ENCODE measurements around the gene GPATCH2. TPM values are rescaled to one million over a fixed set of nuclear protein-coding genes. Genes with fewer than 3 reads are reported as not detected.

The GPATCH2 gene
- total and polyA plus RNA-seq, 2 donors (not counting 1 experiment from before 2014, with no cell fraction given), result 4.7 to 14.7 TPM

DNA sequence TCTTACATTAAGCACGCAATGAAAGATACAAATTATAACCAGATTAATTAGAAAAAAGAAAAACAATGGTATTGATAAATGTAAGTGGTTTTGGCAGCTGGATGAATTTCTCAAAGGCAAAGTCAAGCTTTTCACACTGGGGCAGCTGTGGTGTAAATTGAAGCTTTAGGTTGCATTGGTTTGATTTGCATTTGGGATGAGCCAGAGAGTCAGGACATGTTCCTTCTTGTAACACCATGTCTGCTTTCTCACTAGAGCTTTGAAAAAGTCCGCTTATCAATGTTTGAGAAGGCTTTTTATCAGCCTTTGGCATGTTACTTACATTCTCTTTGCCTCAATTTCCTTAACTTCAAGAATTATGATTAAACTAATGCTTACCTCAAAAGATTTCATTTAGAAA, 173.9 kb downstream of the GPATCH2 start:
- DNase-seq (no peak), ATAC-seq (ENCODE audit: low read depth) (no peak)
- no peaks in the 10 kb centered on the region for H3K27me3 ChIP-seq (replicated peaks in 1 of 4; ENCODE audit: control extremely low read depth in 1 of 4, control insufficient read depth in 3 of 4, insufficient read depth in 4 of 4, low read length in 3 of 4)
- no CpG with 5 or more reads among the region's 2 CpGs for WGBS (ENCODE audit: insufficient coverage)
- TF ChIP-seq, protein P1, sequence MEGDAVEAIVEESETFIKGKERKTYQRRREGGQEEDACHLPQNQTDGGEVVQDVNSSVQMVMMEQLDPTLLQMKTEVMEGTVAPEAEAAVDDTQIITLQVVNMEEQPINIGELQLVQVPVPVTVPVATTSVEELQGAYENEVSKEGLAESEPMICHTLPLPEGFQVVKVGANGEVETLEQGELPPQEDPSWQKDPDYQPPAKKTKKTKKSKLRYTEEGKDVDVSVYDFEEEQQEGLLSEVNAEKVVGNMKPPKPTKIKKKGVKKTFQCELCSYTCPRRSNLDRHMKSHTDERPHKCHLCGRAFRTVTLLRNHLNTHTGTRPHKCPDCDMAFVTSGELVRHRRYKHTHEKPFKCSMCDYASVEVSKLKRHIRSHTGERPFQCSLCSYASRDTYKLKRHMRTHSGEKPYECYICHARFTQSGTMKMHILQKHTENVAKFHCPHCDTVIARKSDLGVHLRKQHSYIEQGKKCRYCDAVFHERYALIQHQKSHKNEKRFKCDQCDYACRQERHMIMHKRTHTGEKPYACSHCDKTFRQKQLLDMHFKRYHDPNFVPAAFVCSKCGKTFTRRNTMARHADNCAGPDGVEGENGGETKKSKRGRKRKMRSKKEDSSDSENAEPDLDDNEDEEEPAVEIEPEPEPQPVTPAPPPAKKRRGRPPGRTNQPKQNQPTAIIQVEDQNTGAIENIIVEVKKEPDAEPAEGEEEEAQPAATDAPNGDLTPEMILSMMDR (IDR thresholded peaks at IDR 0.05), result no peak
- TF ChIP-seq EZH2 (IDR thresholded peaks at IDR 0.05; ENCODE audit: borderline replicate concordance, insufficient read depth, low read depth, low read length, poor library complexity, severe bottlenecking), result no peak
- no peaks in the 10 kb centered on the region for H4K20me1 ChIP-seq (ENCODE audit: control insufficient read depth, insufficient read depth, low read length, poor library complexity, severe bottlenecking)
- H3K27me3 Mint-ChIP-seq, result no peaks in the 10 kb centered on the region
- H3K9me3 ChIP-seq (ENCODE audit: control extremely low read depth in 1 of 3, control insufficient read depth in 2 of 3, insufficient read depth in 1 of 3, low read length in 2 of 3), result no peaks in the 10 kb centered on the region
- intact Hi-C loops (cut with micrococcal nuclease), result no loop called here
- no peaks in the 10 kb centered on the region for H3K4me1 ChIP-seq (ENCODE audit: control insufficient read depth in 2 of 2, insufficient read depth in 2 of 2, low read length in 2 of 2)
- H3K79me2 ChIP-seq (ENCODE audit: control insufficient read depth, insufficient read depth, low read length), result no peaks in the 10 kb centered on the region
- H3K27ac ChIP-seq (ENCODE audit: low read length in 2 of 2), result no peak overlapping the region
- no peak overlapping the region for H3K9ac ChIP-seq (ENCODE audit: low read length)
- H3K27ac Mint-ChIP-seq, result no peak overlapping the region
- H3K36me3 ChIP-seq (replicated peaks in 1 of 2; ENCODE audit: control extremely low read depth in 1 of 2, control insufficient read depth in 1 of 2, extremely low read depth in 1 of 2, insufficient read depth in 2 of 2, low read length in 1 of 2), result peaks cover 0 to 2% of the 10 kb centered on the region in 2 experiments
- POLR2A ChIA-PET, result no interaction called here
- no peaks in the 10 kb centered on the region for H3K4me1 Mint-ChIP-seq
- H3K4me3 ChIP-seq (ENCODE audit: control extremely low read depth in 1 of 5, extremely low read depth in 1 of 5, insufficient read depth in 1 of 5, low read depth in 2 of 5, low read length in 4 of 5), result no peak overlapping the region
- CTCF ChIA-PET, result no interaction called here
- H3K9me3 Mint-ChIP-seq (ENCODE audit: insufficient read depth), result no peaks in the 10 kb centered on the region
- no peak overlapping the region for H3K4me2 ChIP-seq (replicated peaks; ENCODE audit: low read depth, low read length, poor library complexity, severe bottlenecking)
- H2AFZ ChIP-seq (ENCODE audit: insufficient read depth, low read depth, low read length, poor library complexity, severe bottlenecking), result no peak overlapping the region
- H3K4me3 Mint-ChIP-seq, result no peak overlapping the region

DNA sequence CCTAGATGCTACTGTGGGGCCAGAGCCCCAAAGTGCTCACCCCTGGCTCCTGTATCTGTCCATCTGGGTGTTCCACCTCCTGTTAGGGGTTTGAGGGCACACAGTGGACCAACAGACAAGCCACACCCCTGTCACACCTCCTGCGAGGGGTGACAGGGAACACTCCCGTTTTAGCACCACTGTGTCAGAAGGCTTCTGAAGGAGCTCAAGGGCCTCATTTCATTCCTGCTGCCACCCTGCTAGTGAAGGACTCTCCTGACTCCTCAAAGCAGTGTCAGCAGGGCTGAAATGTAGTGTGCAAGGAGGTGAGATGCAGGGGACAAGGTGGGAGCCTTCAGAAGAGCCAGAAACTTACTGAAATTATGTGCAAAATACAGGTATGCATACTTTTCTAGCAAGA, 174.6 kb downstream of the GPATCH2 start:
- Histone ChIP-seq H3K9ac (ENCODE audit: low read length) (no peak overlapping the region), H3K79me2 (ENCODE audit: control insufficient read depth, insufficient read depth, low read length) (no peaks in the 10 kb centered on the region), H3K27ac (ENCODE audit: low read length in 2 of 2) (no peak overlapping the region), H3K4me1 (ENCODE audit: control insufficient read depth in 2 of 2, insufficient read depth in 2 of 2, low read length in 2 of 2) (no peaks in the 10 kb centered on the region), H3K27me3 (replicated peaks in 1 of 4; ENCODE audit: control extremely low read depth in 1 of 4, control insufficient read depth in 3 of 4, insufficient read depth in 4 of 4, low read length in 3 of 4) (no peaks in the 10 kb centered on the region), H4K20me1 (ENCODE audit: control insufficient read depth, insufficient read depth, low read length, poor library complexity, severe bottlenecking) (no peaks in the 10 kb centered on the region), H3K36me3 (replicated peaks in 1 of 2; ENCODE audit: control extremely low read depth in 1 of 2, control insufficient read depth in 1 of 2, extremely low read depth in 1 of 2, insufficient read depth in 2 of 2, low read length in 1 of 2) (peaks cover 0 to 2% of the 10 kb centered on the region in 2 experiments), H3K9me3 (ENCODE audit: control extremely low read depth in 1 of 3, control insufficient read depth in 2 of 3, insufficient read depth in 1 of 3, low read length in 2 of 3) (no peaks in the 10 kb centered on the region), H2AFZ (ENCODE audit: insufficient read depth, low read depth, low read length, poor library complexity, severe bottlenecking) (no peak overlapping the region), H3K4me2 (replicated peaks; ENCODE audit: low read depth, low read length, poor library complexity, severe bottlenecking) (no peak overlapping the region), H3K4me3 (ENCODE audit: control extremely low read depth in 1 of 5, extremely low read depth in 1 of 5, insufficient read depth in 1 of 5, low read depth in 2 of 5, low read length in 4 of 5) (no peak overlapping the region)
- Mint-ChIP-seq H3K9me3 (ENCODE audit: insufficient read depth) (no peaks in the 10 kb centered on the region), H3K27ac (no peak overlapping the region), H3K4me1 (no peaks in the 10 kb centered on the region), H3K4me3 (no peak overlapping the region), H3K27me3 (no peaks in the 10 kb centered on the region)
- TF ChIP-seq, protein P1 (IDR thresholded peaks at IDR 0.05), result no peak
- no peak for TF ChIP-seq EZH2 (IDR thresholded peaks at IDR 0.05; ENCODE audit: borderline replicate concordance, insufficient read depth, low read depth, low read length, poor library complexity, severe bottlenecking)
- ATAC-seq (ENCODE audit: low read depth), result no peak
- POLR2A ChIA-PET, result no interaction called here
- intact Hi-C loops (cut with micrococcal nuclease), result no loop called here
- no peak for DNase-seq
- WGBS (ENCODE audit: insufficient coverage), result 86% methylated on average over 2 of the region's 2 CpGs
- CTCF ChIA-PET, result no interaction called here
